ENCODE data around the gene PABPN1.

The PABPN1 gene

DNA sequence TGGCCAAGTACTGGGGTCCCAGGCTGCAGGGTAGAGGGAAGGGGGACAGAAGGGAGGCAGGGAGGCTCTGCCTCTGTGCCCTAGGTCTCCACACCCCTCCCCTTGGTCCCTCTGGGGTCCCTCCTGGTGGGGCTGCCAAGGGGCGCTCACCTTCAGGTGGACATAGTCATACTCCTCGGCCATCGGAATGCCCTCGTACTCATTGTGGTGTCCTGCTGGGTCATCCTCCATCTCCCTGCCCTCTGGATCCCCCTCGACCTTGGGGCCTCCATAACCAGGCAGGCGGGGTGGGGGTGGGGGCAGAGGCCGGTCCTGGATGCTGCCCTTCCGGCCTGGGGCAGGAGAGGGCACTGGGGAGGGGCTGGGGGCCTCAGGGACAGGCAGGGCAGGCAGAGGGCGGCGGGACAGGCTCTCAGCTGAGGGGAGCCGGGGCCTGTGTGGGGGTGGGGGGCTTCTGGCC, 37.9 kb downstream of the PABPN1 start:
- DNase-seq: no peak

DNA sequence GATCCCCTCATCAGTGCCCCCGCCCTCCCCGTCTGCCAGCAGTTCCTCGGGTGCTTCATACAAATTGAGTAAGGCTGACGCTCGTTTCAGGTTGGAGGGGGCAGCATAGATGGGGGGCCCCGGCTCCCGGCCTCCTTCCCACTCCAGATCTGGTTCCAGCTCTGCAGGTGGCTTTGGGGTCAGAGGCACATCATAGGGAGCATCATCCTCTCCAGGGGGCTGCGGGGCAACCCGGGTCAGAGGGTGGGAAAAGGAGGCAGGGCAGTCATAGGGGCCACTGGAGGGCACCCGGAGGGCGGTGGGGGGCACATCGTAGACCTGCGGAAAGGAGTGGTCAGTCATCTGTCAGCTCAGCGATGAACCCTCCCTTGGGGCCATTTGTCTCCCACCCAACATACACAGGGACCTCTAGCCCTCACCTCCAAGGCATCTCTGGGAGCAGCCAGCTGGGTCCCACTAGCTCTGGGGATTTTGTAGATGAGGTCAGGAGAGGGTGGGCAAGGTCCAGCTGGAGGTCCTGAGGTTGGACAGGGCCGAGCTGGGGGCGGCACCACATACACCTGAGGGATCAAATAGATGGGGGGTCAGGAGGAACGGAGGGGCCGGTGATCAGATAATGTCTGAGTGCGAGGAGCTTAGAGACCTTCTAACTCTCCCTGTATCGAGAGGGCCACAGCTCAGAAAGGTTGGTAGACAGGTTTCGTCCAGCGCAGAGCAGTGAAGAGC, 38.6 kb downstream of the PABPN1 start:
- no peak for DNase-seq

DNA sequence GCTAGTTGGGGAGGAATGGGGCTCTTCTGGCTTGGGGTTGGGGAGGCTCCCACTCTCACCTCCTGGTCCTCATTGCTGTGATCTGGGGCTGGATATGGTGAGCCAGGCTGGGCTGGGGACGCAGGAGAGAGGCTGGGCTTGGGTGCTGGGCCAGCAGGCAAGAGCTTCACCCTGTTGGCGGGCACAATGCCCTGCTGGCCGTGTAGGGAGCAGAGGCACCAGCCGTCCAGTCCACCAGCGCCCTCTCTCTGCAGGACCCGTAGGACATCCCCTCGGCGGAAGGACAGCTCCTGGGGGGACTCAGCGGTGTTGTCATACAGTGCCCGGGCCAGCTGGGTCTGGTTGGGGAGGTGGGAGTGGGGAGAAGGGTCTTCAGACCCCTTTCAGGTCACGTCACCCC, 39.2 kb downstream of the PABPN1 start:
- DNase-seq: no peak

DNA sequence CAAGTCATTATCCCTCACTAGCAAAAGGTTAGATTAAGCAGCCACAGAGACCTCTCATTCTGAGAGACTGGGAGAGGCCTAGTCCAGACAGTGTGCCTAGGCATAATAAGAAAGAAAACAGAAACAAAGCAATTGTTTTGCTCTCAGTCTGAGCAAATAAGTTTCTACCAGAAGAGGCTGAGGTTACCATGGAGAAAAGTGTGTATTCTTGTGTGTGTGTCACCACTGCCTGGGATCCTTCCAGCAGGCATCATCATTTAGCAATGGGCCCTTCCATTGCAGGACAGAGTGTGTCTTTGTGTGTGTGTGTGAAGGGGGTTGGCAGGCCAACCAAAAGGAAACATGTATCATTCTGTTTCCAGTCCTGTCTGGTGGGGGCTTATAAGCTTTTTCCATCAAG, 40.1 kb downstream of the PABPN1 start:
- DNase-seq: no peak

DNA sequence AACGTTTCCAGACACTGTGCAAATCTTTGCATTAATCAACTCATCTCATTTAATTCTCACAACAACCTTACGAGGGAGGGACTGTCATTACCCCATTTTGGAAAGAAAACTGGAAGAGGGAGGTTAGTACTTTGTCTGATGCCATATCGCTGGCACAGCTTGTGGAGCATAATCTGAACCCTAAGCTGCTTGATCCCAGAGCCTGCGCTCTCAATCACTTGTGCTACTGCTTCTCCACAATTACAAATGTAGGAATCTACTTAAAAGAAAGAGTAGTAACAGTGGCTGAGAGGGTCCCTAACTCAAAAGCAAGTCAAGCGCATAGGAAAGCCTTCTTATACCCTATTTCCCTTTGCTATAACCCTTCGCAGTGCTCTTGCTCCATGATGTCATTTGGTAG, 40.5 kb downstream of the PABPN1 start:
- DNase-seq: no peak

DNA sequence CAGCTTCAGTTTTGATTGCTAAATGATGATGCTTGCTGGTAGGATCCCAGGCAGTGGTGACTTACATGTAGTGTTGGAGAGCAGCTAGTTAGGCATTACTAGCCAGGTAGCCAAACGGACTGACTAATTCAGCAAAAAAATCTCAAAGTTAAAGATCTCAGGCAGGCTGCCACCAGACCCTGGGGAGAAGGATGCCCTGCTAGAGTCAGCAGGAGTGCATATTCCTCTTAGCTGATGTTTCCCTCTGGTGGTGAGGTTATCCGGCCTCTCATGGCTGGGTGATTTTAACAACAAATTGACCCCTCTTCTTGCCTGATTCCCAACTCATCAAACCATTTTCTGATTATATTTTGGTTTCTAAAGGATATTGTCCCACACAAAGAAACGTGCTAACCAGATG, 40.9 kb downstream of the PABPN1 start:
- DNase-seq: no peak

DNA sequence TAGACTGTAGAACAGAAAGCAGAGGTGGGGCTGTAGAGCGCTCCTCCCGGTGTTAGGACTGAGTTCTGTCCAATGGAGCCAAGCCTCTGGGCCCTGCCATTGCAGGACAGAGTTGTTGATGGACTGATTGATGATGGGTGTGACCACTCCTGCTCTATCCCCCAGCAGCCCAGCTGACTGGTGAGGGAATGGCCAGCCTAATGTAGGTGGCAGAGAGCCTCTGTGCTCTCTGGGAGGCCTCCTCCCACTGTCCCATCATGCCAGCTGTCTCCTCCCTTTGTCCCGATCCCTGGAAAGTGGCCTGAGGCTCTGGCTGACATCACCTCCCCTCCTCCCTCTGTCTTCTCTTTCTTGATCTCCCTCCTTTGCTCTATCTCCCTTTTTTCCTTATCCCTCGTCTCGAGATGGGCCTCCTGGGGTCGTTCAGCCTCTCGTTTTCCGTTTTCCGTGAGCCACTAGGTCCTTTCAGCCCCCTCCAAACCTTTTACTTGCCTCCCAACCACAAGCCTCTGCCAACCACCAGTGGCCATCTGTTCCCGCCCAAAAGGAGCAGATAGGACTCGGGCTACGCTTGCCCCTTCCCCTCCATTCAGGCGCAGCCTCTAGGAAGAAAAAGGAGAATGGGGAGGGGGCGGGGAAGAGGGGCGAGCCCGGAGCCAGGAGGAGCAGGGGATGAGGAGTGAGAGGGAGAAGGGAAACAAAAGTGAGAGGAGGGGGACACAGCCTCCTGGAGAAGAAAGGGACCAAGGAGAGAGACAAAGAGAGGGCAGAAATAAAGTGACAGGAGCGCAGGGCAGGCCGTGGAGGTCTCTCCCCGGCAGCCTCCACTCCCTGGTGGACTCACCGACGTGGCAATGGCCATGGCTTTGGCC, 43.1 kb downstream of the PABPN1 start:
- no peak for DNase-seq

DNA sequence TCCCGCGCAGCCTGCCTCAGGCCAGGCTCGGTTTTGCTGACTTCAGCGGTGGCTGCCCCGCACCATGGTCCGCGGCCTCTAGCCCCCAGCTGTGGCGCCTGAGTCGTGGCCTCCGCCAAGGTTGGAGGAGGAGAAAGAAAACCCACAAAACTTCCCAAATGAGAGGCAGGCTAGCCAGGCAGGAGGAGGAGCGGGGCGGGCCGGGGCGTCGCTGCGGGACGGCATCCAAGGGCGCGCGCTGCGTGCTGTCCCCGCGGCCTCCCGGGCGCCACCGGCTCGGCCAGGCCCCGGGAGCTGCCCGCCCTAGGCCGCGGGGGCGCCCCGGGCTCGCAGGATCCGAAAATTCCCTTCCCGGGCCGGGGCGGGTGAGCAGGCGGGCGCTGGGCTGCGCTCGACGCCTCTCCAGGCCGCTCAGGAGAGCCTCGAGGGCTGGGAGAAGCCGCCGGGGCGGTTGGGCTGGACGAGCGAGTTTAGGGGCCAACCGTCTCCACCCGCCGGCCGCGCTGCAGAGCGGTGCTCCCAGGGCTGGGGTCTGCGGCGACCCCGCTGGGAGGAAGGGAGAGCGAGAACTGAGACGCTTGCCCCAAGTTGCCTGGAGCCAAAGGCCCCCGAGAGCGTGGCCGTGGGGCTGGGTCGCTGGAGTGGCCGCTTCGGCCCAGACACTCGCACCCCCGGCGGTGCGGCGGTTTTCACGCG, 43.9 kb downstream of the PABPN1 start, which contains the start of gene EFS:
Gene EFS, minus strand, starts transcription at position 137 of the 696 bp plus-strand sequence. CDS start 147 bp downstream, outside the sequence.
- no peak for DNase-seq

DNA sequence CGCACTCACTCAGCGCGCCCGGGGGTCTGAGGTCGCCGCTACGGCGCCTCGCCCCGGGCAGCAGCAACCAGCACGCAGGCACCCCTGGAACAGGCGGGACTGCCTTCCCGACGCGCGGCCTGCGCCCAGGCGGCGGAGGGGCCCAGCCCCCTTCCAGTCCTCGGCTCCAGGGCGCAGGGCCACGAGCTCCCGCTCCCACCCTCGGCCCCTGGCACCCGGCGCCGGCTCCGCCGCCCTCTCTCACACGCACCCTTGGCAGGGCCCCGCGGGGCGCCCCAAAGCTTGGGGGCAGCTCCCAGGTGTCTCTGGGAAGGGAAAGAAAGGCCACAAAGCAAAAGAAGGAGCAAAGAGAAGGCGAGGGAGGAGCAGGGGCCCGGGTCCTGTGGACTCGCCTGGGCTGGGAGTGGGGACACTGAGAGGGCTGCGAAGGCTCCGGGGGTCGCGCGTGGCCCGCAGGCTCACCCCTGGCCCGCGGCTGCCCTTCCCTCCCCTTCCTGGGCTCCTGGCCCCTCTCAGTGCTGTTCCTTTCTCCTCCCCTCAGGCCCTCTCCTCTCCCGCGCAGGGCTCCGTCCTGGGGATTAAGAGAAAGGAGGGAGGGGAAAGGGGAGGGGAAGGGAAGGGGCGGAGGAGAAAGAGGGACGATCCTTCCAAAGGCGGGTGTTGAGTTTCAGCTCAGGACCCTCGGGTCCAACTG, 44.6 kb downstream of the PABPN1 start:
- DNase-seq: no peak

DNA sequence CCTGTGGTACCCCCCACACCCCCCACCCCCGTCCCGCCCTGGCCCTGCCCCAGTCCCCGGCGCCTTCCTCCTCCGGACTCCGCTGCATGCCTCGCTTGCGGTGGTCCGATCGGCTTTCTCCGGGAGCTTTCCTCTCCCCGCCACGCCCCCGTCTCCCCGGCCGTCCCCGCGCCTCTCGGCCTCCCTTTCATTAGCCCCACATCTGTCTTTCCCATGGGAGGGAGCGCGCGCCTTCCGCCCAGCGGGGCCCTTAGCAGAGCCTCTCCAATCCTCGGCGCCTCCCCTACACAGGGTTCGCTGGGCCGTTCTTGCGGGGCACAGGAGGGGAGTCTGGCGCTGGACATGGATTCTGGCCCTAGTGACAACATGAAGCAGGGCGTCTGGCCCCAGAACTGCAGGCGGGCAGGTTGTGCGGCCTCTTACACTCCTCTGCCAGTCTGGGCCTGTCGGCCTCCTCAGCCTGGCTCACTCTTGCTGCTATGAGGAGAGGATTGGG, 45.2 kb downstream of the PABPN1 start:
- no peak for DNase-seq

DNA sequence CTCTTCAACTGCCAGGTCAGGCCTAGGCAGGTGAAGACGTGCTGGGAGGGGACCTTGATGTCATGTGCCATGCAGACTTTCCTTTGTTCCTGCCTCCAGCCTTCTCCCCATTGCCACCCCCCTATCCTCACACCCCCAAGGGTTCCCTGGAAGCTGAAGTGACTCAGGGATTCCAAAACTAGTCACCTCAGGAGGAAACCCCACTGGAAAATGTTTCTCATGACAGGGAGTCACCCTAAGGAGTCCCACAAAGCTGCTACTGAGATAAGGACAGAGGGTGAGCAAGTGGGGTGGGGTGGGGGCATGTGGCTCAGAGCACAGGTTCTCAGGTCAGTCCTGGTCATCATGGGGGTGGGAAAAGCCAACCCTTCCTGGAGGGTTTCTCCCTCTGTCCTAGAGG, 49.0 kb downstream of the PABPN1 start:
- no peak for DNase-seq

DNA sequence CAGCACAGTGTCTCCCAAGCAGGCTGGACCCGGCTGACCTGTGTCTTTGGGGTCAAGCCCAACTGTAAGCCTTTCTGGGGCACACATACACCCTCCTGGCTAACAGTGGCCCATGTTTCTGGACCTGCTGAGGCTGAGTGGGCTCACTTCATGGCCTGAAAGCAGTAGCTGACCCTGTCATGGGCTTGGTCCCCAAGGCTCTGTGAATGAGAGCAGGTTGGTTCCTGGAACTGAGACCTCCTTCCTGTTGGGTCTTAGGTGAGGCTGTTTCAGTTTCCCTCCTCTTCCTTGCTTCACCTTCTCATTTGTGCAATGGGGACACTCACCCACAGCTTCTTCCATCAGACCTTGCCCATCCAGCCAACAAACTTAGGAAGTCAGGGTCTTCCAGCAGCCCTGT, 50.6 kb downstream of the PABPN1 start:
- DNase-seq: no peak

DNA sequence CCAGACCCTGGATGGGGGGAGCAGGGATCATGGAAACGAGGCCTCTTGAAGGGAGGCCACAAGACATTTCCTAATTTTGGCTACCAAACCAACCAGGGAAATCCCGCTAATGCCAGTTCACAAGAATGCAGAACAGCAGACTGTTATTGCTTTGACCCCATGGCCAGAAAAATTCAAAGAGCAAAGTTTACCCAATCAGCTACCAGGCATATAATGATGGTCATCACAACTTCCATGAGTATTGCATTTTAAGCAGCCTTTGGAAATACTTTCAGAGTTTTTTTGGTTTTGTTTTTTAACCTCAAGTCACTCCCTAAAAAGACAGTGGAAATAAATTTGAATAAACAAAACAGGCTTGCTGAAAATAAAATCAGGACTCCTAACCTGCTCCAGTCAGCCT, 51.3 kb downstream of the PABPN1 start, which contains the start of gene IL25:
Gene IL25, plus strand, starts transcription at position 301 of the 400 bp plus-strand sequence.
- DNase-seq: no peak

DNA sequence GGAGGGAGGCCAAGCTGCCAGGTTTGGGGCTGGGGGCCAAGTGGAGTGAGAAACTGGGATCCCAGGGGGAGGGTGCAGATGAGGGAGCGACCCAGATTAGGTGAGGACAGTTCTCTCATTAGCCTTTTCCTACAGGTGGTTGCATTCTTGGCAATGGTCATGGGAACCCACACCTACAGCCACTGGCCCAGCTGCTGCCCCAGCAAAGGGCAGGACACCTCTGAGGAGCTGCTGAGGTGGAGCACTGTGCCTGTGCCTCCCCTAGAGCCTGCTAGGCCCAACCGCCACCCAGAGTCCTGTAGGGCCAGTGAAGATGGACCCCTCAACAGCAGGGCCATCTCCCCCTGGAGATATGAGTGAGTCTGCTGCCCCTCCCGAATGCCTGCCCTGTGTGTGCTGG, 51.8 kb downstream of the PABPN1 start:
- no peak for DNase-seq
